ENCODE results near the gene DIS3L2.
"Not testable (repeated sequence)": the region's sequence is repeated elsewhere in the genome, so short reads cannot be mapped to it uniquely, and the experiment has no call there.

Gene DIS3L2

DNA sequence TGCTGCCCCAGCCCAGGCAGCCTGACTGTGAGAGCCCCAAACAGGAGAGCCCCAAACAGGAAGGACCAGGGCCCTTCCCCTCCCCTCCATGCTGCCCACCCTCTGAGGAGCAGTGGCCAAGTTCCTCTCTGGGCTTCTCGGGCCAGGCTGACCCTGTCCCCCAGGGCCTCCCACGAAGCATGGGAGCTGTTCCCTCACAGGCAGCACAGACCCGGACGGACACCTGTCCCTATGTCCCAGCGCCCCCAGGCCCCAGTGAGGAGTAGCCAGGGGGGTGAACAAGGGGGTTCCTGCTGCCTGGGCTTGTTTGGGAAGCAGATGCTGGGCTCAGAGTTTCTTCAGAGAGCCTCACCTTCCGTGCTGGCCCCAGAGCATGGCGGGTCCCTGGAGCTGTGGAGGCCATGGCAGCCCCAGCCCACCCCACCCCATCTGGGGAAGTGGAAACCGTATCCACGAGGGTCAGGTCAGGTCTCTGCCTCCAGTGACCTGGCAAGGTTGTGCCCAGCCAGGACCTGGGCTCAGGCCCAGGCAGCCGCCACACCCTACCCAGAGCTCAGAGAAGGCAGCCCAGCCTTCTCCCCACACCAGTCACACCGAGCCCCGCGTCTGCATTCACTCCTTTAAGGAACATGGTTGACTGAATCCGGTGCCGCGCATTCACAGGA is 376.7 kb downstream of the DIS3L2 start:
- in situ Hi-C loops (cut with MboI; ENCODE audit: low sequenced_read_pairs): not testable (repeated sequence)

DNA sequence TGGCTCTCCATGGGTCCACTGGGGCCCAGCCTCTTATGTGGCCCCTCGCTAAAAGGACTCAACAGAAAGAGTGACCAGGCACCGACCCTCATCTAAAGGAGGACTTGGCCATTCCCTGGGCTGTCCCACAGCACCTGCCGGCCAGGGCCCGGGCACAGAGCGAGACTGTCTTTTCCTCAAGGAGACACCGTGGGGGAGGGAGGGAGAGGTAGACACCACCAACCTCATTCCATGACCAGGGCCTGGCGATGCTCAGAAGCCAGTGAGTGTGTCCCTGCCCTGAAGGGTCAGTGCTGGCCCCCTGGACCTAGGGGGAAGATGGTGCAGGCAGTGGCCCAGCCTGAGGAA is 377.2 kb downstream of the DIS3L2 start:
- in situ Hi-C loops (cut with MboI; ENCODE audit: low sequenced_read_pairs): no loop called here

DNA sequence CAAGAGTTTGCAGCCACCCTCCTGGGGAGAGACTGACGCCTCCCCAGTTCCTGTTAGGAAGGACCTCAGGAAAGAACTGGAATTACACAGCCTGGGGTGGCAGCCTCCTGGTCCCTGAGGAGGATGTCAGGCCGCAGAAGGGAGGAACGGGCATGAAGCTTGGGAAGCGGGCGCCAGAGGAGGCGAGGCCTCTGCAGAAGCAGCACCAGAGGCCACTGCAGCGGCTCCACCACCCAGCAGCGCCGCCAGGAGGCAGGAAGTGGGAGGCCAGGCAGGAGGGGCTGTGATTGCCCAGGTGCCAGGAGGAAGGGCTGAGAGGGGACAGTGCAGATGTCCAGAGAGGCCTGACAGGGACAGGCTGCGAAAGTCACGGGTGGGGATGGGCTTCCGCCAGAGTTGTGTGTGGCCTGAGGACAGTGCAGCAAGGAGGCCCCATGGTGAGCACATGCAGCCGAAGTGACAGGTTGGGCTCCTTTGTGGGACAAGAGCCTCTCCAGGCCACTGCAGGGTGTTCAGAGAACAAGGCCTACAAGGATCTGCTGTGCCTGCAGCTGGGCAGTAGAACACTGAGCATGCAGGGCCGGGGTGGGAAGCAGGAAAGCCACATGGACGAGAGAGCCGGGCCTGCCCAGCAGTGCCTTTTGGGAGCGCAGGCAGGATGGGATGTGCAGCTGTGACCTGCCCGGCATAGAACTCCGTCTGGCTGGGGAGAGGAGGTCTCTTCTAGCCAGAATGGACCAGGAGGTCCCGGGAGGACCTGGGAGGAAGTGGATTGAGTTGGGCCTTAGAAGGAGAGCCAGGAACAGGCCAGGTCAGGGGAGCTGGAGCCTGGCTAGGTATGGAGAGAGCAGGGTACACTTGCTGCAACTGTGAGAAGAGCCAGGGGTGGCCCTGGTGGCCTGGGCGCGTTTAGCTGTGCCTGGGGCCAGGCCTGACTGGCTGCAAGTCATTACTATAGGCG is 377.9 kb downstream of the DIS3L2 start:
- in situ Hi-C loops (cut with MboI; ENCODE audit: low sequenced_read_pairs): no loop called here

DNA sequence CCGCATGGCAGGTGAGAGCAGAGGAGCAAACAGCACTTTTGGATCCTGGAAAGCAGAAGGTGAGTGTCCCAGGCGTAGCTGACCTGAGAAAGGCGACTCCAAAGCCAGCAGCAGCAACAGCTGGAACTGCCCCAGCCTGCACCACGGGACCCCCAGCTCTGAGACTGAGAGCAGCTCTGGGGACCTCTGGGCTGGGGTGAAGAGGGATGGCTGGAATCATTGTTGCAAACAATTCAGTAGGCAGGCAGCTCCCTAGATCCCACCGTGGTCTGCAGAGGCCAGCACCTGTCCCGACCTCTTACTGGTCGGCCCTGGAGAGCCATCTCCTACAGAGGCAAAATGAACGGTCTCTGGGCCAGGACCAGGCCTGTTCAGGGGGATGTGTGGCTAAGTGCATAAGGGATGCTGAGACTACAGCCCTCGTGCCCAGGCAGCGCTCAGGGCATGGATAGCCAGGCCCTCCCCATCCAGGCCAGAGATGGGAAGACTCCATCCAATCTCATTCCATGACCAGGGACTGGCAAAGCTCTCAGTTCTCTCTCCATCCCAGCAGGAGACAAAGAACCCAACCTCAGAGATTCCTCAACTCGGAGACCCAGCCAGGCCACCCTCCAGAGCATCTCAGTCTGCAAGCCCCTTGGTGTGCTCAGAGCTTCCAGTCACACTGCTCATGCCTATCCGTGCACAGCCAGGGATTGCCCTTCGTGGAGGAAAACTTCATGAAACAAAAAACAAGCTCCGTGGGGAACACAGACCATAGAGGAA is 378.8 kb downstream of the DIS3L2 start:
- in situ Hi-C loops (cut with MboI; ENCODE audit: low sequenced_read_pairs): no loop called here

DNA sequence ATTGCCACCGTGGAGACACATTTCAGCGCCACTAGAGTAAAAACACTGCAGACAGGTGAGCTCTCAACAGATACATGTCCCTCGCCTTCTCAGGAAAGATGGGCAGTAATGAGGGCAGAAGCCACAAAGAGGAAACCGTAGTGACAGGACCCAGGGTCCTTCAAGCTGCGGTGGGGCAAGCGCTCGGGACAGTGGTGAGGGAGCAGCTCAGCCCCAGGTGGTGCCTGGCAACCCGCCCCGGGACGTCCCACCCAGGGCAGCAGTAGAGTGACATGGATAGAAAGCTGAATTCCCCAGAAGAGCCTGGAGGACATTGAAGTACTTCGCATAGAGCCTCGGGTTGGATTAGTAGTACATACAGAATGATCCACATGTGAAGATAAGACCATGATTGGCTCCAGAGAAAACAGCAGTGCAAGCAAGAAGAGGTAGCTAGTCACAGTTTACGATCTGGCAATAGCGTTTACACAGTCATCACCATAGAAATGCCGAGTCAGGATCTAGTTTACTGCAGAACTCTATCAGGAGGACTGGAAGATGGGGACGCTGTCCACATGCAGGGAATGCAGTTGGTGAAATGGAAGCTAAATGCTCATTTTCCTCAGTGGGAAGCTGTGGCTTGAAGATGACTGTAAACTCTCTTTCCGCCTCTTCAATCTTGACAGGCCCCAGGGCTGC is 379.7 kb downstream of the DIS3L2 start:
- in situ Hi-C loops (cut with MboI; ENCODE audit: low sequenced_read_pairs): no loop called here

DNA sequence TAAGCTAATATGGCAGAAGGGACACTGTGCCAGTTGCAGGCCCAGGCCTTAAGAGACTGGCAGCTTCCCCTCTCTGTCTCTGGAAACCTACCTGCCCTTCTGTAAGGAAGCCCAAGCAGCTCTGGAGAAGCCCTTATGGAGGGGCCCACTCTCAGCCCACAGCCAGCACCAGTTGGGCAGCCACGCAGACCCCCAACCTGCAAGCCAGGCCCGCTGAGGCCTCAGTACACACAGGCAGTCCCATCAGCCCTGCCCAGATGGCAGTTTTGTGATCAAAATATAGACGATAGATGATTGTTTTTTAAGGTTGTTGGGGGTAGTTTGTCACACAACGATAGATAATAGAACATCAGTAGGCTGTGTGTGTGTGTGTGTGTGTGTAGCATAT is 380.2 kb downstream of the DIS3L2 start:
- in situ Hi-C loops (cut with MboI; ENCODE audit: low sequenced_read_pairs): no loop called here

DNA sequence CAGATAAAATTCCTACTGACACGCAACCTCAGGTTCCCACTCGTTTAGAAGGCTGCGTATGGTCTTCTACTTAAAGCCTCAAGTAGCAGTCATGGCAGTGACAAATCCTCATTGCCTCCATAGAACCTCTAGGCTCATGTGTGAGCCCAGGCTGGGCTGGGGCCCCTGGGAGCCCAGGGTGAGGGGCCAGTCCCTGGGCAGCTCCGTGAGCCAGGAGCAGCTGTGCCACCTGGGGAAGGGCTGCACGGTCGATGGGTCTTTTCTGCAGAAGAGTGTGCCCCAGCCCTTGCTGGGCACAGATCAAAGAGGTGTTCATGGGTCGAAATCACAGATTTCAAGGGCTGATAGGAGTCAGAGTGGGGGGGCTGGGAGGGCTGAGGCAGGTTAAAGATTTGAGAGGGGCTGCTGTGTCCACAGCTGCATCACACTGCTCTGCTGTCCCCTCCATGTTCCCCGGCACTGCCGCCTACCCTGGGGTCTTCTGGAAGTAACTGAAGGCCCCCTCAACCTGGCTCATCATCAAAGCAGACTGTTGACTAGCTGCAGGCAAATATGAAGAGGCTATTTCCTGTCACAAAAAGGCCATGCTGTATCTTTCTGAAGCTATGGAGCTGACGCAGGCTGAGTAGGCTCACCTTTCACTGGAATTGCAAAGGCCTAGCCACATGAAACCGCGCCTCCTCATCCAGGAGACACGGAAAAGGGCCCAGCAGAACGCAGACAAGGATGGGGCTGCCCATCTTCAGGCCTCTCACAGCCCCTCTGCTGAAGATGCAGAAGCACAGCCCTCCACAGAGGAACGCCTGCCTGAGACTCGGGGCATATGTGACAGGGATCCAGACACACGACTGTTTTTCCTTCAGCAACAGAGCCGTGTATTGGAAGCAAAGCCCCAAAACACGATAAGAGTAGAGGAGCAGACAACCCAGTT is 381.4 kb downstream of the DIS3L2 start:
- in situ Hi-C loops (cut with MboI; ENCODE audit: low sequenced_read_pairs): no loop called here

DNA sequence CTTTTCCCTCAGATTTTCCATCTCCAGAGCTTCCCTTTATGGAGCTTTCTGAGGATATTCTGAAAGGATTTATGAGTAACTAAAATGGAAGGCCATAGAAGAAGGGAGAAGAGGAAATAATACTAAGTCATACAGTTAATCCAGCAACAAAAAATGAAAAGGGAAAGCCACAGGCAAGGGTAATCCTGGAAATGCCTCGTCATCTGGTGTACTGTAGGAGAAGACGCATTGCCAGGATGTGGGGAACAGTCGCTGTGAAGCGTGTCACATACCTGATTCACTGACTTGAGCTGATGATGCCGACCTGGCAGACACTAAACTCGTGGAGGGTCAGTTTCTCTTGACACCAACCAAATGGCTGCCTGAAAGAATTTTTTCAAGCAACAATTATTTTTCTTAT is 382.3 kb downstream of the DIS3L2 start:
- in situ Hi-C loops (cut with MboI; ENCODE audit: low sequenced_read_pairs): no loop called here

DNA sequence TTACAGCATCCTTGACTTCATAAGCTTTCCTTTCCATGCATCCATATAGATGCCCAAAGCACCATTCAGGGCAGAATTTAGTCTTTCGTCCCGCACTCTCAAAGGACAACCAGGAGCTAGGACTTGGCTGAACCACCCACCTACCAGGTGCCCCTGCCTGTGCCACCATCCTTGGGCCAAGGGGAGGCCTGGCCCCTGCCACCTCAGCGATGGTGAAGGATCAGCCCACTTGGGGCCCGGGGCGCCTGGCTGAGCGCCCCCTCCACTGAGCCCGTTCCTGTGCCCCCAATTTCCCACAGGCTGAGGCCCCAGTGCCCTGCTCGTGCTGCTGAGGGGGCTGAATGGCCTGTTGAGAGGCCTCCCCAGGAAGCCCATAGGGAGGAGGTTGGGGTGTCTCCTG is 383.7 kb downstream of the DIS3L2 start:
- in situ Hi-C loops (cut with MboI; ENCODE audit: low sequenced_read_pairs): no loop called here

DNA sequence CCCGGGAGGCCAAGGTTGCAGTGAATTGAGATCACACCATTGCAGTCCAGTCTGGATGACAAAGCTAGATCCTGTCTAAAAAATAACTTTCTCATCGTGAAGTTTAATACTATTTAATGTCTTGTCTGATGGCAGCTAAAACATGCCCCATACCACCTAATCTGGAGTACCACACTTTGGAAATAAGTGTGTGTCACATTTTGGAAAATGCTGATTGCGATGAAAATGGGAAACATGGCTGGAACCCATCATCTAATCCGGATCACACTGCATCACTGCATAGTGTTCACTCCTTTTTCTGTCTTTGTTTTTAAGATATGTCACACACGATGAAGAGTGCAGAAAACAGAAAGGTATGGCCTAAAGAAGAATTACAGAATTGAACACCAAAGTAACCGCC is 385.9 kb downstream of the DIS3L2 start:
- in situ Hi-C loops (cut with MboI; ENCODE audit: low sequenced_read_pairs): no loop called here

DNA sequence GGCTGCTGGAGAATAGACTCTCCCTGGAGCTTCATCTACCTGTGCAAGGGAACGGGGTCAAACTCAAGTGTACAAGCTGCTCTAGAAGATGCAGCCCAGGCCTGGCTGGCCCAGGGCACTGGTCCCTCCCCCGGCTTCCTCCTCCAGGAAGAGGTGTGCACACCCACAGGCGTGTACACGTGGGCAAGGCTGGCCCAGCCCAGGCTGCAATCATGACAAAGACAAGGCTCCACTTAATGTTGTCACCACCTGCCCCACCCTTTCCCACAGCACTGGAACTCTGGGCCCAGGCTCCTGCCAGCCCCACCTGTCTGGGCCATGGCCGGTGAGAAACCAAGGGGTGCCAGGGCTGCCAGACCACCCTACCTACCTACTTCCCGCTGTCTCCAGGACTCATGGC is 387.4 kb downstream of the DIS3L2 start:
- in situ Hi-C loops (cut with MboI; ENCODE audit: low sequenced_read_pairs): no loop called here

DNA sequence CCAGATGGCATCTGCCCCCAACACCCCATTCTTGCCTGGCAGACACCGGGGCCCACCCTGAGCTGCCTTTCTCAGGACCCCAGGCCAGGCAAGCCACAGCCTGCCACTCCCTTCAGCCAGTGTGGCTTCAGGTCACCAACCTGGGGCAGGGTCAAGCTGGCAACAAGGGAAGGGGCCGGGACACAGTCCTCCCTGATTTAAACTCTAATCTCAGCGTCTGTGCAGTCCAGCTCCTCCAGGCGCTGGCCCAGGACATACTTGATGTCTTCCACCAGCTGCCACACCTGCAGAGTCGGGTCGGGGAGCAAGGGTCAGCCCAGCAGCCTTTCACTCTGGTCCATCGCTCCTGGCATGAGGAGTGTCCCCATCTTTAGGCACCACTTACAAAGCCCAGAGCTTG is 388.0 kb downstream of the DIS3L2 start:
- in situ Hi-C loops (cut with MboI; ENCODE audit: low sequenced_read_pairs): no loop called here

DNA sequence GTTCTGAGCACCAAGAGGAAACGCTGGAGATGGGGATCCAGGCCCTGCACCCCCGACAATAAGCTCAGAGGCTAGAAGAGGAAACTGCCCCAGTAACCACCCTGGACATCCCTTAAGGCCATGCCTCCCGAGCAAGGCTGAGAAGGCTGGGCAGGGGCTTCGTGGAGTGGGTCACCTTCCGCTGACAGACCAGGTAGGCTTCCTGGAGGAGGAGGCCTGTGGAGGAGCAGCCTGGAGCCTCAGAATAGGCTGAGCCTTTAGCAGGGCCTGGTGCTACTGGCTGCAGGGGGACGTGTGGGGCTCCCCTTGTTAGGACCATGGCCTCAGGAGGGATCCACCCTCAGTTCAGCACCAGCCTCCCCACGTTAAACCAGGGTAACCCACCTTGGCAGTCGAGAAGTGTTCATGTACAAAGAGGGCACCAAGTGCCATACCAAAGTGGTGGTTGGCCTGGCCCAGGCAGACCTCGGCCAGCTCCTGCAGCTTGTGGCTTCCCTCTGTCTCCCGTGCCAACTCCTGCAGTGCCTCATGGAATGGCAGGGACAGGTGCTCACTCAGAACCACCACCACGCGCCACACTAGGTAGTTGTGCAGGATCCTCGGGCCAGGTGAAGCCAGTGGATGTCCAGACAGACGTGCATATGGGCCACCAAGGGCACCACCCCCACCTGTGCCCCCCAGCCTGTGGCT is 388.6 kb downstream of the DIS3L2 start:
- in situ Hi-C loops (cut with MboI; ENCODE audit: low sequenced_read_pairs): no loop called here

DNA sequence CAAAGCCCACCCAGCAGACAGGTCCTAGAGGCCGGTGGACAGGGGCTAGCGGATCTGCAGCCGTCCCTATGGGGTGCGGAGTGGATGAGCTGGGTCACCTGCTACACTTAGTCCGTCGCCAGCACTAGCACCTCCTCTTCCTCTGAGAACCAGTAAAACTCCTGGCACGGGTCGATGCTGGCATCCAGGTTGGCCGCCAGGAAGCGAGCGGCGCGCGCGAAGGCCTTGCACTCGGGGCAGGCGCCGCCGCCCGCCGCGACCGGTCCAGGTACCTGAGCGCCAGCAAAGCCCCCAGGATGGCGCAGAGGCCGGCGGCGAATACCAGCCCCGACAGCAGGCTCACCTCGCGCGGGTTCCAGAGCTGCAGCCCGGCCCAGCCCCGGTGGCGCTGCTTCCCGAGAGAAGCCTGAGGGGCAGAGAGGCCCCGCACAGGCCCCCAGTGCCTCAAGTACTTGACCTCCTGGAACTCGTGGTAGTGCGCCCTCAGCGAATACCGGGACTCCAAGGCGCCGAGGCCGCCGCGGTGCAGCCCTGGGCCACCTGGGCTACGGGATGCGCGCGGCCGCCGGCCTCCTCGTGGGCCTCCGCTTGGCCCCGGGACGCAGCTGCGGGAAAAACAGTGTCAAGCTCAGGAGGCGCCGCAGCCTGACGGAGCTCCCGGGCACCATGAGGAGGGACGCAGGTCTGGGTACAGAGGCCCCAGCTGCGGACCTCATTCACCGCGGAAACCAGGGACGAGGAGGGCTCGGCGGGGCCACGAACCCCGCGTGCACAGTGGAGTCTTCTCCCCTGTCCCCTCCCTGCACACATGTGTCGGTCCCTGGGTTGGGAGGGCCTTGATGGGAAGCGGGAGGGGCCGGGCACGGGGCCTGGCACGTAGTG is 389.5 kb downstream of the DIS3L2 start:
- in situ Hi-C loops (cut with MboI; ENCODE audit: low sequenced_read_pairs): no loop called here

DNA sequence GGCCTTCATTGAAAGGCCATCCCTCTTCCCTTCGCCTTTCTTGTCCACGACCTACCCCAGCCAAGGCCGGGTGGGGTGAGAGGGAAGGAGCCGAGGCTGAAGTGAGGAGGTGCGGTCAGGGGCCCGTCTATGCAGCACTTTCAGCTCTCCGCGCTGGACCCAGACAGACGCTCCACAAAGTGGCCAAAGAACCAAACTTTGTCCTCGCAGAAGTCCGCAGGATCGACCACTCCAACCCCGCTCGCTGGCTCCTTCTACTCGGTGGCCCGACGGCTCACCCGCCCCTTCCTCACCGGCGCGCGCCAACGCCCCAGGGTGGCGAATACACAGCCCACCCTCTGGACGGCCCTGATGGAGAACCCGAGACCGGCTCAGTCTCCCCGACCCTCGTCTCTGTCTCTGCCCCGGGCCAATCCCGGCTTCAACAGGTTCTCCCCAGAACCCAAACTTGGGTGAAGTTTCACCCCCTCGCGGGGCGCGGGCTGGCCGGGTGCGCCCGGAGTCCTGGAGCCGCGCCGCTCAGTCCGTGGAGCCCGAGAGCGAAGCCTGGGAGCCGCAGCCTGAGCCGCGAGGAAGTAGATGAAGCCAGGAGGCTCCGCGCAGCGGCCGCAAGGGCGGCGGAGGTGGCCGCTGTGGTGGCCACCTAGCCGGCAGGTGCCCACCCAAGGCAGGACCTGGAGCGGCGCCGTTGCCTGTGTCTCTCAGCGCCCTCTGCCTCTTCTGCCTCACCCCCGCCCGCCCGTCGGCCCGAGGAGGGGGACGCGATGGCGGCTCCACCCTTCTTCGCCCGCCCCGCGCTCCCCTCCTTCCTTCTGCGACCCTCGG is 390.4 kb downstream of the DIS3L2 start:
- in situ Hi-C loops (cut with MboI; ENCODE audit: low sequenced_read_pairs): no loop called here

DNA sequence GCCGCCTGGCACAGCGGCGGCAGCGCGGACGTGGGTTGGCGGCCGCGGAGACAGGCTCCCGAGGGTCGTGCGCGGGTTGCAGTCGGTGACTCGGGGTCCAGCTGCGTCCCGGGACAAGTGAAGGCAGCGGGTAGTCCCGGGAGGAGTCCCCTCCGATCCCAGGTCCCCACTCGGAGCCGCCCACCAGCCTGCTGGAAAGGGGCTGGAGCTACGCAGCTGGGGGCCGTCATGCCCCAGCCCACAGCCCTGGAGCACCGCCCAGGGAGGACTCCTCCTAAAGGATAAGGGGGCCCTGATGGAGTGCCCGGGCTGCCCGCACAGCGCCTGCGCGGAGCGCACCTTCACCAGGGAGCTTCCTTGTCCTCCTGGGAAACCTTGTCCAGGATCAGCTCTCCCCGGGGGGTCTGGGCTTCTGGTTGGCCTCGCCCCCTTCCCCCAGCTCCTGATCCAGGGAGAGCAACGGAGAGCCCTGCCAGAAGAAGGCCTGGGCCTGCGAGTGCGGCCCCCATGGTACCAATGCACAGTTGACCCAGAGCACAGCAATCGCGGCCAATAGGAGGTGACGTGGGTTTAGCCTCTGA is 391.1 kb downstream of the DIS3L2 start:
- in situ Hi-C loops (cut with MboI; ENCODE audit: low sequenced_read_pairs): no loop called here

DNA sequence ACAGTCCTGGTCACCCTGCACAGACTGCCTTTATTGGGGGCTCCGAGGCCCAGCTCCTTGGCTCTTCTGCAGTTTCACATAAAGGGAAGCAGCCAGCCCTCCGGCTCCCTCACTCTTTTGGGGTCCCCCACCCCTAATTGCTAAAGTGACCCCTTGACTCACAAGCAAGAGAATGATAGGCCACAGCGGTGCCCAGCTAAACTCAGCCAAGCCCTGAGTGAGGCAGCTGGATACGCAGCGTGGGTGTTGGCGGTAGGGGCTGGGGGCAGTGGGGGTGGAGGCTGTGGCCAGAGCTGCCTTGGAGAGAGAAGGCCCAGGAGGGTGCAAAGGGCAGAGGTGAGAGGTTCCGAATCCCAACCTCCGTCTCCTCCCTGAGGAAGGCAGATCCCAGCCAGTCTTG is 391.6 kb downstream of the DIS3L2 start:
- in situ Hi-C loops (cut with MboI; ENCODE audit: low sequenced_read_pairs): no loop called here

All from HL-60/S4 treated with retinoic acid at 250 ng/mL for 4 days and 3 days (cell line).